Activated CD4-positive, alpha-beta T cell treated with anti-CD3 and anti-CD28 coated beads, Interleukin-2, amount 10 ng/mL, durations not matched to agents 7 days and 5 days (primary cell): Measurements from ENCODE around the gene TIMM22. TPM values are rescaled to one million over a fixed set of nuclear protein-coding genes. Genes with fewer than 3 reads are reported as not detected.

Experiments
- CTCF ChIA-PET: fragments of 350-600 bp; sonication (Branson Sonifier 250); formaldehyde crosslinking; loops from one replicate; lab custom pipeline; 2021; ENCODE audit warnings: antibody characterized with exemption; lab: Charles Lee
- POLR2A ChIA-PET: fragments of 350-600 bp; sonication (Branson Sonifier 250); formaldehyde crosslinking; loops from one replicate; lab custom pipeline; 2021; ENCODE audit warnings: antibody characterized with exemption; lab: Charles Lee
- DNase-seq: peaks from one replicate; pipeline ENCODE4 v3.0.0-alpha.2; 2020
- H3K27ac Mint-ChIP-seq: one replicate; pipeline ENCODE4 v1.8.0; 2021; ENCODE audit warnings: mild to moderate bottlenecking, moderate library complexity, mixed read lengths
- H3K27me3 Mint-ChIP-seq: one replicate; pipeline ENCODE4 v1.8.0; 2021; ENCODE audit warnings: mixed read lengths
- H3K36me3 Mint-ChIP-seq: one replicate; pipeline ENCODE4 v1.8.0; 2021; ENCODE audit warnings: low read depth, mixed read lengths
- H3K4me1 Mint-ChIP-seq: one replicate; pipeline ENCODE4 v1.8.0; 2021; ENCODE audit warnings: mixed read lengths
- H3K4me3 Mint-ChIP-seq: one replicate; pipeline ENCODE4 v1.8.0; 2021; ENCODE audit warnings: mild to moderate bottlenecking, moderate library complexity, mixed read lengths
- H3K9me3 Mint-ChIP-seq: one replicate; pipeline ENCODE4 v1.8.0; 2021; ENCODE audit warnings: mixed read lengths
- total RNA-seq, 2 experiments: library from RNA; stranded (reverse); gene quantifications; one replicate each; pipeline ENCODE4 v1.2.3, GENCODE V29; 2021

The TIMM22 gene
- total RNA-seq, 2 experiments from 2014 or later, result 8.4 to 9.2 TPM

- H3K27me3 Mint-ChIP-seq, result peaks cover 39% of the 10 kb centered on the region
- H3K27ac Mint-ChIP-seq, result no peak overlapping the region
- POLR2A ChIA-PET, result no interaction called here
- no peak for DNase-seq
- H3K36me3 Mint-ChIP-seq, result peaks cover 2% of the 10 kb centered on the region
- no peak overlapping the region for H3K4me3 Mint-ChIP-seq
- H3K4me1 Mint-ChIP-seq, result peaks cover 18% of the 10 kb centered on the region
- no peaks in the 10 kb centered on the region for H3K9me3 Mint-ChIP-seq
- CTCF ChIA-PET, result interaction anchor here (1.1 kb wide), 1 partner anchor 229 kb away, joined by 3 read pairs; no protein-coding TSS in a partner anchor
These were observed 19.8 kb upstream of the TIMM22 start for GRCh38 chr17:977166-977565.

GRCh38 chr17:978103-979093, 18.5 kb upstream of the TIMM22 start:
- no peak overlapping the region for H3K27ac Mint-ChIP-seq
- ChIA-PET CTCF (interaction anchor here (0.6 to 1.7 kb wide), 2 partner anchors 143 to 410 kb away, joined by 3 read pairs; no protein-coding TSS in a partner anchor), POLR2A (no interaction called here)
- peaks cover 2% of the 10 kb centered on the region for H3K36me3 Mint-ChIP-seq
- no peaks in the 10 kb centered on the region for H3K9me3 Mint-ChIP-seq
- H3K4me3 Mint-ChIP-seq, result peak overlapping the region; percentile 35
- H3K4me1 Mint-ChIP-seq, result peaks cover 18% of the 10 kb centered on the region
- DNase-seq, result no peak
- peaks cover 38% of the 10 kb centered on the region for H3K27me3 Mint-ChIP-seq

- H3K4me3 Mint-ChIP-seq, result no peak overlapping the region
- peaks cover 2% of the 10 kb centered on the region for H3K36me3 Mint-ChIP-seq
- no peak overlapping the region for H3K27ac Mint-ChIP-seq
- peaks cover 18% of the 10 kb centered on the region for H3K4me1 Mint-ChIP-seq
- peaks cover 37% of the 10 kb centered on the region for H3K27me3 Mint-ChIP-seq
- no peaks in the 10 kb centered on the region for H3K9me3 Mint-ChIP-seq
- CTCF ChIA-PET, result interaction anchor here (1.7 to 4.3 kb wide), 3 partner anchors 17 to 198 kb away, joined by 3 to 31 read pairs (median 8); partner anchors contain the start of genes GLOD4, MRM3 and TIMM22
- peak; percentile 17 for DNase-seq
- POLR2A ChIA-PET, result no interaction called here
These were observed 17.8 kb upstream of the TIMM22 start for GRCh38 chr17:979212-979538.

GRCh38 chr17:979539-980405, 17.2 kb upstream of the TIMM22 start, which contains the start of gene NXN:
Gene NXN (minus strand): TSS chr17:979776.
- Mint-ChIP-seq H3K4me1 (peaks cover 18% of the 10 kb centered on the region), H3K4me3 (peak within 1 kb of the TSS; percentile 69), H3K9me3 (no peaks in the 10 kb centered on the region), H3K27ac (peak within 1 kb of the TSS; percentile 9), H3K36me3 (peaks cover 2% of the 10 kb centered on the region), H3K27me3 (peaks cover 35% of the 10 kb centered on the region)
- DNase-seq, result peak; percentile 83
- ChIA-PET CTCF (interaction anchor here (1.0 to 4.3 kb wide), 5 partner anchors 17 to 198 kb away, joined by 3 to 31 read pairs (median 4); partner anchors contain the start of genes GLOD4, MRM3 and TIMM22), POLR2A (no interaction called here)

GRCh38 chr17:980406-981291, 16.3 kb upstream of the TIMM22 start:
- ChIA-PET POLR2A (interaction anchor here (0.6 to 0.9 kb wide), 3 partner anchors 16 to 244 kb away, joined by 3 read pairs; partner anchors contain the start of gene TIMM22), CTCF (interaction anchor here (0.7 to 4.3 kb wide), 23 partner anchors 8 to 575 kb away, joined by 3 to 31 read pairs (median 3); partner anchors contain the start of genes GLOD4, MRM3 and TIMM22)
- peak; percentile 88 for DNase-seq
- peaks cover 2% of the 10 kb centered on the region for H3K36me3 Mint-ChIP-seq
- no peaks in the 10 kb centered on the region for H3K9me3 Mint-ChIP-seq
- peaks cover 27% of the 10 kb centered on the region for H3K27me3 Mint-ChIP-seq
- H3K4me3 Mint-ChIP-seq, result peak overlapping the region; percentile 69
- H3K27ac Mint-ChIP-seq, result peak overlapping the region; percentile 79
- peaks cover 18% of the 10 kb centered on the region for H3K4me1 Mint-ChIP-seq

GRCh38 chr17:981292-981658, 15.7 kb upstream of the TIMM22 start:
- H3K27me3 Mint-ChIP-seq, result peaks cover 21% of the 10 kb centered on the region
- POLR2A ChIA-PET, result interaction anchor here (0.6 to 0.9 kb wide), 2 partner anchors 15 to 185 kb away, joined by 3 read pairs; partner anchors contain the start of gene TIMM22
- CTCF ChIA-PET, result interaction anchor here (0.7 to 4.3 kb wide), 22 partner anchors 9 to 575 kb away, joined by 3 to 31 read pairs (median 3); partner anchors contain the start of genes GLOD4, MRM3 and TIMM22
- DNase-seq, result no peak
- peak overlapping the region; percentile 65 for H3K4me3 Mint-ChIP-seq
- no peaks in the 10 kb centered on the region for H3K9me3 Mint-ChIP-seq
- H3K36me3 Mint-ChIP-seq, result peaks cover 2% of the 10 kb centered on the region
- H3K4me1 Mint-ChIP-seq, result peaks cover 18% of the 10 kb centered on the region
- H3K27ac Mint-ChIP-seq, result no peak overlapping the region

- no peaks in the 10 kb centered on the region for H3K9me3 Mint-ChIP-seq
- CTCF ChIA-PET, result no interaction called here
- H3K4me1 Mint-ChIP-seq, result peaks cover 13% of the 10 kb centered on the region
- POLR2A ChIA-PET, result no interaction called here
- H3K27me3 Mint-ChIP-seq, result no peaks in the 10 kb centered on the region
- no peak overlapping the region for H3K4me3 Mint-ChIP-seq
- no peaks in the 10 kb centered on the region for H3K36me3 Mint-ChIP-seq
- no peak for DNase-seq
- H3K27ac Mint-ChIP-seq, result no peak overlapping the region
These were observed 13.0 kb upstream of the TIMM22 start for GRCh38 chr17:983921-984320.

GRCh38 chr17:986322-986929, 10.5 kb upstream of the TIMM22 start:
- no peaks in the 10 kb centered on the region for H3K27me3 Mint-ChIP-seq
- no peak for DNase-seq
- H3K36me3 Mint-ChIP-seq, result no peaks in the 10 kb centered on the region
- no peak overlapping the region for H3K27ac Mint-ChIP-seq
- H3K9me3 Mint-ChIP-seq, result no peaks in the 10 kb centered on the region
- no peaks in the 10 kb centered on the region for H3K4me1 Mint-ChIP-seq
- no peak overlapping the region for H3K4me3 Mint-ChIP-seq
- CTCF ChIA-PET, result interaction anchor here (1.1 to 1.2 kb wide), 2 partner anchors 11 to 256 kb away, joined by 3 to 4 read pairs; partner anchors contain the start of gene TIMM22
- POLR2A ChIA-PET, result no interaction called here

GRCh38 chr17:987931-988330, 9.0 kb upstream of the TIMM22 start:
- no peak for DNase-seq
- Mint-ChIP-seq H3K4me1 (no peaks in the 10 kb centered on the region), H3K36me3 (no peaks in the 10 kb centered on the region), H3K9me3 (no peaks in the 10 kb centered on the region), H3K4me3 (no peak overlapping the region), H3K27ac (no peak overlapping the region), H3K27me3 (no peaks in the 10 kb centered on the region)
- ChIA-PET POLR2A (no interaction called here), CTCF (no interaction called here)

GRCh38 chr17:988561-988960, 8.4 kb upstream of the TIMM22 start:
- ChIA-PET POLR2A (no interaction called here), CTCF (interaction anchor here (0.7 kb wide), 1 partner anchor 12 kb away, joined by 5 read pairs; no protein-coding TSS in a partner anchor)
- Mint-ChIP-seq H3K9me3 (no peaks in the 10 kb centered on the region), H3K27me3 (no peaks in the 10 kb centered on the region), H3K36me3 (no peaks in the 10 kb centered on the region), H3K4me1 (no peaks in the 10 kb centered on the region), H3K4me3 (no peak overlapping the region), H3K27ac (no peak overlapping the region)
- no peak for DNase-seq

GRCh38 chr17:992933-993332, 4.0 kb upstream of the TIMM22 start:
- CTCF ChIA-PET, result interaction anchor here (0.6 to 0.9 kb wide), 3 partner anchors 12 to 213 kb away, joined by 3 to 4 read pairs (median 4); no protein-coding TSS in a partner anchor
- Mint-ChIP-seq H3K9me3 (peaks cover 9% of the 10 kb centered on the region), H3K36me3 (no peaks in the 10 kb centered on the region), H3K27ac (no peak overlapping the region), H3K27me3 (no peaks in the 10 kb centered on the region), H3K4me3 (no peak overlapping the region), H3K4me1 (peaks cover 9% of the 10 kb centered on the region)
- no peak for DNase-seq
- POLR2A ChIA-PET, result no interaction called here
